ENCODE results near the gene MYBBP1A. TPM values are rescaled to one million over a fixed set of nuclear protein-coding genes. Genes with fewer than 3 reads are reported as not detected.
"Not testable (repeated sequence)": the region's sequence is repeated elsewhere in the genome, so short reads cannot be mapped to it uniquely, and the experiment has no call there.

MYBBP1A gene
- total RNA-seq, 1 donor from 2014 or later, result 47.1 TPM

DNA sequence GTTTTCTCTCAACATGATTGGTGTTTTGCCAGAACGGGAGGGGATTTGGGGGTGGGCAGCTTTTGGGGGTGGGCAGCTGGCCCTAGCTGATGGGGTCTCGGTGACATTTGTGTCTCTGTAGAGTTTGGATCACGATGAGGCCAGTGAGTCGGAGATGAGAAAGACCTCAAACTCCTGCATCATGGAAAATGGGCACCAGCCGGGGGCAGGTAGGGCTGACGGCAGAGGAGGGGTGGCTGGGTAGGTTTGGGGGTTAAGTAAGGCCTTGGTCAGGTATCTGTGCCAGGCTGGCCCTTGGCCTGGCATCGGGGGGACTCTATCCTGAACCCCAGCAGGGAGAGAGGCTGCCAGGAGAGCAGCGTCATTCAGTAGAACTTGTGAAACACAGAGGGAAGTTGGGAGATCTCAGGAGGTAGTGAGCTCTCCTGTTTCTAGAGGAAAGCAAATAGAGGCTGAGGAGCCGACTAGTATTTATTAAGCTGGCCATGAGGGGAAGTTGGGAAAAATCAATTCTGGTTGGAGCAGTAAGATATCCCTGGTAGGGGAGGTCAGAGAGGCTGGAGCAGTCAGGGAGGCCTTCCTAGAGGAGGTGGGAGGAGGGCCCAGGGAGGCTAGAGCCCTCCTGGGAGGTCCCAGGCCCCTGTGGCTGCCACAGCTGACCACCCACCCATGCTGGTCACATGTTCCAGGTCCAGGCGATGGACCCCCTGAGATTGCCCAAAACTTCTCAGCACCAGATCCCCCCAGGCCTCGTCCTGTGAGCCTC is 37.2 kb upstream of the MYBBP1A start:
- no peak for TF ChIP-seq POLR2A (IDR thresholded peaks at IDR 0.05)
- TF ChIP-seq, protein P1, sequence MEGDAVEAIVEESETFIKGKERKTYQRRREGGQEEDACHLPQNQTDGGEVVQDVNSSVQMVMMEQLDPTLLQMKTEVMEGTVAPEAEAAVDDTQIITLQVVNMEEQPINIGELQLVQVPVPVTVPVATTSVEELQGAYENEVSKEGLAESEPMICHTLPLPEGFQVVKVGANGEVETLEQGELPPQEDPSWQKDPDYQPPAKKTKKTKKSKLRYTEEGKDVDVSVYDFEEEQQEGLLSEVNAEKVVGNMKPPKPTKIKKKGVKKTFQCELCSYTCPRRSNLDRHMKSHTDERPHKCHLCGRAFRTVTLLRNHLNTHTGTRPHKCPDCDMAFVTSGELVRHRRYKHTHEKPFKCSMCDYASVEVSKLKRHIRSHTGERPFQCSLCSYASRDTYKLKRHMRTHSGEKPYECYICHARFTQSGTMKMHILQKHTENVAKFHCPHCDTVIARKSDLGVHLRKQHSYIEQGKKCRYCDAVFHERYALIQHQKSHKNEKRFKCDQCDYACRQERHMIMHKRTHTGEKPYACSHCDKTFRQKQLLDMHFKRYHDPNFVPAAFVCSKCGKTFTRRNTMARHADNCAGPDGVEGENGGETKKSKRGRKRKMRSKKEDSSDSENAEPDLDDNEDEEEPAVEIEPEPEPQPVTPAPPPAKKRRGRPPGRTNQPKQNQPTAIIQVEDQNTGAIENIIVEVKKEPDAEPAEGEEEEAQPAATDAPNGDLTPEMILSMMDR (IDR thresholded peaks at IDR 0.05), result no peak
- no peak for TF ChIP-seq POLR2AphosphoS5 (IDR thresholded peaks at IDR 0.05; ENCODE audit: insufficient read depth in 1 of 2, low read depth in 1 of 2)
- peak overlapping the region; percentile 56 for H3K27ac ChIP-seq

DNA sequence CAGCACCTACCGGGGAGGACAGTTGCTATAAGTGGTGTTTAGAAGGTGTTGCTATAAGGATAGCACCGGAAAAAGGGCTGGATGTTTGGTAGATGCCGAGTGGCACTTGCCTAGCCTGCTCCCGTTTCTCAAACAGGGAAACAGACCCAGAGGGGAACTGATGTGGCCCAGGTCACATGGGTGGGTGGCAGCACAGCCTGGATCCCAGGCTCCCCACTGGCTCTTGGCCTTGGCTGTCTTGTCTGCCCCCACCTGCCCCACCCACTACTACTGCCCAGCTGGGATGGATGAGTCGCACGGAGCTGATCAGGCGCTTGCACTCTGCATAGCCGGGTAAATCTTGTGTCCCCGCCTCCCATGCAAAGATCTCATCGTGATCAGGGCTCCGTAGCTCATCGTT is 36.3 kb upstream of the MYBBP1A start:
- Histone ChIP-seq H3K27ac (no peak overlapping the region), H3K9me3 (no peaks in the 10 kb centered on the region), H3K36me3 (no peaks in the 10 kb centered on the region), H3K4me1 (peaks cover 7% of the 10 kb centered on the region), H3K4me3 (no peak overlapping the region), H3K27me3 (no peaks in the 10 kb centered on the region)
- no peak for DNase-seq (ENCODE audit: extremely low spot score in 2 of 2)
- TF ChIP-seq POLR2A (IDR thresholded peaks at IDR 0.05), result no peak
- TF ChIP-seq, protein P1 (IDR thresholded peaks at IDR 0.05), result no peak
- intact Hi-C loops (cut with DNase I), result no loop called here

More for the DNA sequence above, 37.2 kb upstream of the MYBBP1A start:
- H3K4me1 ChIP-seq, result peaks cover 7% of the 10 kb centered on the region
- no peaks in the 10 kb centered on the region for H3K27me3 ChIP-seq
- H3K36me3 ChIP-seq, result no peaks in the 10 kb centered on the region
- H3K4me3 ChIP-seq, result no peak overlapping the region
- intact Hi-C loops (cut with DNase I), result no loop called here
- no peaks in the 10 kb centered on the region for H3K9me3 ChIP-seq
- no peak for DNase-seq (ENCODE audit: extremely low spot score in 2 of 2)

DNA sequence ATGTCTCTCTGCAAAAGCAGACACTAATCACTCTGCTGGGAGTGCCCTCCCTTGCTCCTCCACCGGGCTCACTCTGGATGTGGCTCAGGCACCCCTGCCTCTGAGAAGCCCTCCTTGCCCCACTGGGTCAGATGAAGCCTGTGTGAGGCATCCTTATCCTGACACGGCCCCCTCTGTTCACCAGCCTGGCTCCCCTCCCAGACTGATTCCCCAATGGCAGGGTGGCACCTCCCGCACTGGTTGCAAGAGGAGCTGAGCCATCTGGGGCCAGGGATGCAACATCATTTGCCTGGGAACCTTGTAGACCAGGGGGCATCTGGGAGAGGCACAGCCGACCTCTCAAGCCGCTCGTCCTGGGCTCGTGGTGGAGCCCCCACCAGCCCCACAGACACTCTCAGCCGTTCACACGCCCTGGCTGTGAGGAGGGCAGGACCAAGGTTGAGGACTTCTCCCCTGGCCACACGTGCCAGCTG is 35.8 kb upstream of the MYBBP1A start:
- H3K27me3 ChIP-seq, result no peaks in the 10 kb centered on the region
- TF ChIP-seq, protein P1 (IDR thresholded peaks at IDR 0.05), result no peak

DNA sequence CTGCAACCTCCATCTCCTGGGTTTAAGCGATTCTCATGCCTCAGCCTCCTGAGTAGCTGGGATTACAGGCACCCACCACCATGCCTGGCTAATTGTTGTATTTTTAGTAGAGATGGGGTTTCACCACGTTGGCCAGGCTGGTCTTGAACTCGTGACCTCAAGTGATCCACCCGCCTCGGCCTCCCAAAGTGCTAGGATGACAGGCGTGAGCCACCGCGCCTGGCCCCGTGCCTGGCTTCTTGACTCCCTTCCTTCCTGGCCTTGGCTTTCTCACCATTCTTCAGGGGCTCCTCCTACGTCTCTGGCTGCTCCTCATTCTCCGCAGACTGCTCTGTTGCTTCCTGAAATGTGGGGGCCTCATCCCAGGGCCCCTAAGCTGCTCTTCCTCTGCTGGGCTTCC is 34.9 kb upstream of the MYBBP1A start:
- DNase-seq (ENCODE audit: extremely low spot score in 2 of 2); H3K27me3 ChIP-seq; H3K4me3 ChIP-seq; H3K9me3 ChIP-seq; H3K36me3 ChIP-seq; intact Hi-C loops (cut with DNase I); H3K27ac ChIP-seq: not testable (repeated sequence)
- H3K4me1 ChIP-seq, result peaks cover 16% of the 10 kb centered on the region

More for the DNA sequence above, 35.8 kb upstream of the MYBBP1A start:
- H3K27ac ChIP-seq, result no peak overlapping the region
- no peaks in the 10 kb centered on the region for H3K9me3 ChIP-seq
- peaks cover 7% of the 10 kb centered on the region for H3K4me1 ChIP-seq
- intact Hi-C loops (cut with DNase I), result no loop called here
- no peaks in the 10 kb centered on the region for H3K36me3 ChIP-seq
- no peak overlapping the region for H3K4me3 ChIP-seq
- DNase-seq (ENCODE audit: extremely low spot score in 2 of 2), result no peak

DNA sequence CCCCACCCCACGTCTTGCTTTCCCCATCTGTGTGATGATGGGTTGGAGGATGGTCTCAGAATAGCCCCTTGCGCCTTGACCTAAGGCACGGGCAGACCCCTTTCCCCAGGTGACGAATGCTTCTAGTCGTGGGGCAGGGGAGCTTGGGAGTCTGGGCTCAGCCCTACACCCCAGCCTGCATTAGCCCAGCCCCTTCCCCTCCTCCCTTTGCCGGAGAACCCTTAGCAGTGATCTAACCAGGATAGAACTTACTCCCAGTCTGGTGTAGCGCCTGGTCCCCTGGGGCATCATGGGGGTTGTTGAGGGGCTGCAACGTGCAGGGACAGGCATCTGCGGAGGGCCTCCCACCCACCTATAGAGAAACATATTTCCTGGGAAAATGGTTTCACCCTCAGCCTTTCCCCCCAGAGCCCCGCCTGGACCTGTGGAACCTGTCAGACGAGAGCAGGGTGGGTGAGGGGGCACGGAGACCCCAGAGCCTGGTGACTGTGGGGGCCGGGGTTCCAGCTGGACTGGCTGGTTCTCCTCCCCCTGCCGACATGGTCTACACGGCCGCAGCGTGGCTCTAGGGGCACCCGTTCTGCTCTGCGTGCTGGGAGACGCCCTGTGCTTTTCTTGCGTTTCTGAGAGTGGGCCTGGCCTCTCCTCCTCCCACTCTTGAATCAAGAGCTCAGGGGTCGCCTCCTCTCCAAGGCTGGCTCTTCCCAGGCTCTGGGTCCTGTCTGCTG is 33.9 kb upstream of the MYBBP1A start:
- Histone ChIP-seq H3K36me3 (no peaks in the 10 kb centered on the region), H3K9me3 (no peaks in the 10 kb centered on the region), H3K27me3 (no peaks in the 10 kb centered on the region), H3K27ac (no peak overlapping the region), H3K4me1 (peaks cover 21% of the 10 kb centered on the region), H3K4me3 (no peak overlapping the region)
- DNase-seq (ENCODE audit: extremely low spot score in 2 of 2), result no peak
- intact Hi-C loops (cut with DNase I), result no loop called here
- TF ChIP-seq, protein P1 (IDR thresholded peaks at IDR 0.05), result no peak
- TF ChIP-seq POLR2AphosphoS5 (IDR thresholded peaks at IDR 0.05; ENCODE audit: insufficient read depth in 1 of 2, low read depth in 1 of 2), result no peak
- TF ChIP-seq POLR2A (IDR thresholded peaks at IDR 0.05), result no peak
